Heart right ventricle (tissue), 16 donors: ENCODE measurements around the gene MYO19. TPM values are rescaled to one million over a fixed set of nuclear protein-coding genes. Genes with fewer than 3 reads are reported as not detected.

Source experiments
- ATAC-seq, 8 donors: fragments of 200-7000 bp; cut with Tn5 transposase; one replicate each; pipeline ENCODE4 v1.9.1; 2020; ENCODE audit warnings: mild to moderate bottlenecking in 8 of 8, moderate library complexity in 8 of 8, moderate number of reproducible peaks in 1 of 8
- DNase-seq, 2 donors: peaks; one replicate each; pipeline ENCODE4 v3.0.0-alpha.2; 2020
- H3K27ac ChIP-seq, 10 donors: fragments of 200-600 bp; sonication (generic) in 2 of 10; one replicate each; pipeline versions ENCODE4 v1.5.0 to v1.8.0; 2020 to 2022; ENCODE audit warnings: mild to moderate bottlenecking in 3 of 10
- H3K27me3 ChIP-seq, 7 donors: fragments of 200-600 bp; one replicate each; pipeline ENCODE4 v1.8.0; 2021 to 2022; ENCODE audit warnings: mild to moderate bottlenecking in 2 of 7
- H3K36me3 ChIP-seq, 9 donors: fragments of 200-600 bp; sonication (generic) in 1 of 9; one replicate each; pipeline versions ENCODE4 v1.5.0 to v1.8.0; 2020 to 2022; ENCODE audit warnings: mild to moderate bottlenecking in 2 of 9
- H3K4me1 ChIP-seq, 9 donors: fragments of 200-600 bp; sonication (generic) in 1 of 9; one replicate each; pipeline versions ENCODE4 v1.5.0 to v1.8.0; 2020 to 2022; ENCODE audit warnings: mild to moderate bottlenecking in 4 of 9
- H3K4me3 ChIP-seq, 10 donors: fragments of 200-600 bp; sonication (generic) in 2 of 10; one replicate each; pipeline versions ENCODE4 v1.5.0 to v1.8.0; 2020 to 2022; ENCODE audit warnings: mild to moderate bottlenecking in 7 of 10, moderate library complexity in 2 of 10
- H3K9me3 ChIP-seq, 11 donors: fragments of 200-600 bp in 10 of 11; sonication (generic) in 2 of 11; one replicate each; pipeline versions ENCODE4 v1.5.0 to v1.8.0; 2013 to 2022; ENCODE audit warnings: mild to moderate bottlenecking in 2 of 11, control low read depth in 1 of 11, moderate library complexity in 1 of 11
- WGBS, 2 donors: extraction: QIAGEN DNeasy Blood & Tissue Kit; methylation state at CpG; one replicate each; pipeline ENCODE4 v1.1.7; 2013; ENCODE audit warnings: inconsistent platforms in 1 of 2; 5-methylcytosine and 5-hydroxymethylcytosine counted together
- intact Hi-C, 10 donors: fragments of 100-400 bp; cut with DNase I; formaldehyde crosslinking; loops; one replicate each; pipeline versions ENCODE4 v1.11.1 to v1.14.2; 2022
- polyA plus RNA-seq, 2 donors: library from polyadenylated mRNA; stranded (reverse); fragments of 200-250 nt; gene quantifications; one replicate each; pipeline ENCODE4 v1.2.3, GENCODE V29; 2013
- total RNA-seq, 10 donors: library from RNA; stranded (reverse); fragmentation: NEBNext Ultra II Directional in 3 of 10; extraction: Animal tissue kit (Norgen Biotek cat#: 25700) in 3 of 10; gene quantifications; one replicate each; pipeline versions ENCODE4 v1.2.1 to v1.2.4, GENCODE V29; 2021 to 2023
- TF ChIP-seq, protein P1 (sequence below), 9 donors: fragments of 200-600 bp; sonication (generic) in 2 of 9; IDR thresholded peaks; one replicate each; pipeline versions ENCODE4 v1.5.0 to v1.8.0; 2021 to 2022; ENCODE audit warnings: antibody characterized with exemption in 9 of 9, mild to moderate bottlenecking in 5 of 9, moderate library complexity in 1 of 9
- donor health status: Arrhythmogenic right ventricular cardiomyopathy.
- donor health status: ischemic (EF 13 %, LVEDD 7.1; RV severe dilation, severe dysfunction).
- donor health status: healthy with polysubstance abuse.
- donor health status: DM: no; HTN: yes; CAD: no.
- donor health status: DM: no; HTN: no; CAD: no.
- donor health status: ischemic (EF 25% LVEDD 6.9; RV normal size, moderate dysfunction).
- donor health status: ischemic (EF 25% LVEDD 5.7; RV mildly dilated, moderate dysfunction).
- donor health status: healthy.
- donor health status: DM: yes; HTN: yes; CAD: no.
- donor health status: Ischemic cardiomyopathy.
- donor health status: ischemic (EF 35%, LVEDD 5.7; RV mildly dilated, moderate dysfunction).
- donor health status: nonischemic (EF 11% LVEDD 7.7; RV severe dilation, severe dysfunction).
- donor health status: DM: yes; HTN: yes; CAD: no.
- donor health status: PGD.
- donor health status: ischemic (EF 29% LVEDD 5.4; RV normal size, mild dysfunction).
- donor health status: nonischemic (EF 23%, LVEDD 6.1; RV moderate dilation, normal function).

The MYO19 gene
- total and polyA plus RNA-seq, 12 donors = 8.8 to 40.4 (median 14.2) TPM

DNA sequence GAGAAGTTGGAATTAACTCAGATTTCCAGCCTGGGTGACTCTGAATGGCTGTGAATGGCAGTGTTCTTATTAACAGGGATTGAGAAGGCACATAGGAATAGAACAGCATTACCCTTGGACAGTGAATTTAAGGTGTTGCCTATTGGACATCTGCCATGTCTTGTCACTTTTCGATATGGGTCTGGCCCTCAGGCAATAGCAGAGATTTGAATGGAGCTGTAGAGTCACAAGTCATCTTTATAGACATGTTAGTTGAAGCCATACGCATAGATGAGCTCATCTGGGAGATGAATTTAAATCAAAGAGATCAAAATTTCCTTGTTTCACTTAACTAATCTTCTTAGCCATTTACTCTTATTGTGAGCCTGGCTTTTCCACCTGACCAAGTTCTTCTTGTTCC lies 42.1 kb upstream of the MYO19 start:
- ATAC-seq = no peak
- H3K27me3 ChIP-seq = no peaks in the 10 kb centered on the region
- H3K9me3 ChIP-seq = no peaks in the 10 kb centered on the region
- 58 to 81% methylated on average over 2 of the region's 2 CpGs for WGBS, 2 donors
- H3K4me3 ChIP-seq = no peak overlapping the region
- no peak for DNase-seq
- no peak overlapping the region for H3K27ac ChIP-seq
- TF ChIP-seq, protein P1, sequence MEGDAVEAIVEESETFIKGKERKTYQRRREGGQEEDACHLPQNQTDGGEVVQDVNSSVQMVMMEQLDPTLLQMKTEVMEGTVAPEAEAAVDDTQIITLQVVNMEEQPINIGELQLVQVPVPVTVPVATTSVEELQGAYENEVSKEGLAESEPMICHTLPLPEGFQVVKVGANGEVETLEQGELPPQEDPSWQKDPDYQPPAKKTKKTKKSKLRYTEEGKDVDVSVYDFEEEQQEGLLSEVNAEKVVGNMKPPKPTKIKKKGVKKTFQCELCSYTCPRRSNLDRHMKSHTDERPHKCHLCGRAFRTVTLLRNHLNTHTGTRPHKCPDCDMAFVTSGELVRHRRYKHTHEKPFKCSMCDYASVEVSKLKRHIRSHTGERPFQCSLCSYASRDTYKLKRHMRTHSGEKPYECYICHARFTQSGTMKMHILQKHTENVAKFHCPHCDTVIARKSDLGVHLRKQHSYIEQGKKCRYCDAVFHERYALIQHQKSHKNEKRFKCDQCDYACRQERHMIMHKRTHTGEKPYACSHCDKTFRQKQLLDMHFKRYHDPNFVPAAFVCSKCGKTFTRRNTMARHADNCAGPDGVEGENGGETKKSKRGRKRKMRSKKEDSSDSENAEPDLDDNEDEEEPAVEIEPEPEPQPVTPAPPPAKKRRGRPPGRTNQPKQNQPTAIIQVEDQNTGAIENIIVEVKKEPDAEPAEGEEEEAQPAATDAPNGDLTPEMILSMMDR (IDR thresholded peaks at IDR 0.05) = no peak
- peaks cover 0 to 11% (median 3%) of the 10 kb centered on the region in 9 donors for H3K4me1 ChIP-seq
- peaks cover 0 to 93% (median 42%) of the 10 kb centered on the region in 9 donors for H3K36me3 ChIP-seq
- intact Hi-C loops = loop anchor here in 1 of 10 donors (10.0 kb wide), 1 partner anchor 62 kb away; no protein-coding TSS in a partner anchor

DNA sequence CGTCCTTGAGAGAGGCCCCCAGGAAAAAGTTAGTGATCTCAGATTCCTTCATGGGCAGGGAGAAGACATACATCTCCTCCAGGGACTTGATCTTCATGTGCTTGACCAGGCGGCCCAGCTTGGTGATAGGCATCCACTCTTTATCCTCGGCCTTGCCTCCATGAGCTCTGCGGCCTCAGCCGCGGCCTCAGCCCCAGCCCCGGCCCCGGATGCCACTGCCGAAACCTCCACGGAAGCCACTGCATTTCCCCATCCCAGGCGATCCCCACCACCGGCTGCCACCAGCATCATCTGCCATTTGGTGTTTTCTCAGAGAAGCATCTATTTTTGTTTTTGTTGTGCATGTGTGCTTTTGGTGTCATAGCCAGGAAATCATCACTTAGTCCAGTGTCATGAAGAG lies 40.4 kb upstream of the MYO19 start:
- Histone ChIP-seq H3K27me3 (no peaks in the 10 kb centered on the region), H3K9me3 (no peaks in the 10 kb centered on the region), H3K4me1 (peaks cover 0 to 11% (median 3%) of the 10 kb centered on the region in 9 donors), H3K27ac (no peak overlapping the region), H3K4me3 (no peak overlapping the region), H3K36me3 (peaks cover 0 to 93% (median 39%) of the 10 kb centered on the region in 9 donors)
- intact Hi-C loops = loop anchor here in 1 of 10 donors (10.0 kb wide), 1 partner anchor 60 kb away; no protein-coding TSS in a partner anchor
- DNase-seq (no peak), ATAC-seq (no peak)
- TF ChIP-seq, protein P1 (IDR thresholded peaks at IDR 0.05) = no peak
- 92 to 98% methylated on average over 12 of the region's 12 CpGs for WGBS, 2 donors

DNA sequence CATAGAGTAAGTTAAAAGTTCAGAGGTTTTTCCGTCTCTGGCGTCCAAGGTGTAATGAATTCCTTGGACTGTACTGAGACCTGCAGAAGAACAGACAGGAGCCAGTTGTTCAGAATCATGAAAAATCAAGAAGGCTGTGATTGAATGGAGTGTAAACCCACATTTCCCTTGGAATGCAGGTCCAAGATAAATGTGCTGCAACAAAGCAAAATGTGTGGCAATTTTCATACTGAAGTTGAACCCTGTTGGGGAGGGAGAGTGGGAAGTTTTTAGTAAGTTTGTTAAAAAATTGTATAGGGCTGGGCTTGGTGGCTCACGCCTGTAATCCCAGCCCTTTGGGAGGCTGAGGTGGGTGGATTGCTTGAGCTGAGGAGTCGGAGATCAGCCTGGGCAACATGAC lies 31.4 kb upstream of the MYO19 start:
- ATAC-seq = no peak
- H3K36me3 ChIP-seq = peaks cover 0 to 100% (median 49%) of the 10 kb centered on the region in 9 donors
- H3K27ac ChIP-seq = no peak overlapping the region
- no peaks in the 10 kb centered on the region for H3K4me1 ChIP-seq
- no peaks in the 10 kb centered on the region for H3K27me3 ChIP-seq
- no peak overlapping the region for H3K4me3 ChIP-seq
- intact Hi-C loops = no loop called here
- TF ChIP-seq, protein P1 (IDR thresholded peaks at IDR 0.05) = no peak
- no peak for DNase-seq
- 93 to 94% methylated on average over 4 of the region's 4 CpGs for whole genome bisulfite sequencing, 2 donors
- H3K9me3 ChIP-seq = no peaks in the 10 kb centered on the region

DNA sequence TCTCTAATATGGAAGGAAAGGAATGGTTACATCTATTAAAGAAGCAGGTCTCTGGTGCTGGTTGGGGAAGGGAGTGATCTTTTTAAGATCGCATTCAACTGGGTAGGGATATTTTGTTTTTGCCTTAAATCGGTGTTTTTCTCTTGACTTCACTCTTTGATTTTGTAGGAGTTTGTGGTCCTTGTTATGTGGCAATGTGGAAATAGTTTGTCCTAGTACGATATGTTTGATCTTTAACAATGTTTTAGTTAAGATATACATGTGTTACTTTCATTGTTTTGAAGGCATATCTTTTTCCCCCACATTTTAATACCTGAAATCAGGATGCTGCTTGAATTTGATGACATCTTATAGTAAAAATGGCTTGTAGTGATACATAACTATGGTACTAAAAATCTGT lies 18.8 kb upstream of the MYO19 start:
- H3K4me1 ChIP-seq = peaks cover 0 to 68% (median 36%) of the 10 kb centered on the region in 9 donors
- H3K27me3 ChIP-seq = no peaks in the 10 kb centered on the region
- no peak for DNase-seq
- peaks cover 0 to 66% (median 25%) of the 10 kb centered on the region in 9 donors for H3K36me3 ChIP-seq
- H3K4me3 ChIP-seq = no peak overlapping the region
- intact Hi-C loops = no loop called here
- no peak overlapping the region for H3K27ac ChIP-seq
- ATAC-seq = no peak
- 89 to 90% methylated on average over 3 of the region's 3 CpGs for WGBS, 2 donors
- no peaks in the 10 kb centered on the region for H3K9me3 ChIP-seq
- TF ChIP-seq, protein P1 (IDR thresholded peaks at IDR 0.05) = no peak
